Ovary (tissue), 9 donors: ENCODE results near the gene LRRC8A. TPM values are rescaled to one million over a fixed set of nuclear protein-coding genes. Genes with fewer than 3 reads are reported as not detected.
"Not testable (repeated sequence)": the region's sequence is repeated elsewhere in the genome, so short reads cannot be mapped to it uniquely, and the experiment has no call there.

Experiments
- DNase-seq, 5 donors: peaks; one replicate each; pipeline ENCODE4 v3.0.0-alpha.2; 2019 to 2020
- H3K27ac ChIP-seq, 2 donors: fragments of 200-600 bp; one replicate each; pipeline versions ENCODE4 v1.5.1 to v1.8.0; 2019 to 2022
- H3K27me3 ChIP-seq: fragments of 200-600 bp; one replicate; pipeline ENCODE4 v1.8.0; 2022
- H3K36me3 ChIP-seq: fragments of 200-600 bp; sonication (generic); one replicate; pipeline ENCODE4 v1.5.1; 2019
- H3K4me1 ChIP-seq: one replicate; pipeline ENCODE4 v1.8.1; 2013; ENCODE audit warnings: mild to moderate bottlenecking, moderate library complexity; ENCODE audit not compliant: insufficient read depth
- H3K4me3 ChIP-seq: fragments of 200-600 bp; sonication (generic); one replicate; pipeline ENCODE4 v1.5.1; 2017
- H3K9me3 ChIP-seq, 2 donors: fragments of 200-600 bp in 1 of 2; sonication (generic) in 1 of 2; one replicate each; pipeline versions ENCODE4 v1.5.1 to v1.8.1; 2013 to 2019; ENCODE audit warnings: mild to moderate bottlenecking in 1 of 2, moderate library complexity in 1 of 2
- EP300 ChIP-seq: sonication (generic); formaldehyde crosslinking; IDR thresholded peaks from one replicate; pipeline ENCODE4 v1.6.1; 2017; ENCODE audit warnings: antibody characterized with exemption
- POLR2A ChIP-seq: fragments of 450-650 bp; IDR thresholded peaks from one replicate; pipeline ENCODE4 v1.6.1; 2017; ENCODE audit warnings: antibody characterized with exemption, mild to moderate bottlenecking, moderate library complexity
- WGBS, 3 donors: extraction: QIAGEN DNeasy Blood & Tissue Kit in 1 of 3; methylation state at CpG; one replicate each; pipeline versions ENCODE4 v1.1.5 to v1.1.7; 2013 to 2017; 5-methylcytosine and 5-hydroxymethylcytosine counted together
- intact Hi-C, 4 donors: fragments of 100-400 bp; cut with DNase I; formaldehyde crosslinking; loops; one replicate each; pipeline versions ENCODE4 v1.11.0 to v1.15.1; 2022 to 2023
- polyA plus RNA-seq, 2 donors: library from polyadenylated mRNA; stranded (reverse); fragments of 200-250 nt in 1 of 2; fragments of 350-450 nt in 1 of 2; fragmentation: Illumina TruSeq in 1 of 2; extraction: RNeasy Lipid Tissue Mini Kit (QIAGEN cat#74804) in 1 of 2; gene quantifications; one replicate each; pipeline ENCODE4 v1.2.3, GENCODE V29; 2013 to 2014
- total RNA-seq, 7 donors: library from RNA; depleted of rRNA in 2 of 7; stranded (reverse); fragments of >200 nt in 2 of 7; fragmentation: NEBNext Ultra II Directional in 3 of 7; extraction: Animal tissue kit (Norgen Biotek cat#: 25700) in 3 of 7; gene quantifications; one replicate each; pipeline versions ENCODE4 v1.1.0 to v1.2.4, GENCODE V29; 2016 to 2023
- TF ChIP-seq, protein P1 (sequence below), 3 donors: fragments of 450-650 bp in 2 of 3; fragments of 200-600 bp in 1 of 3; IDR thresholded peaks; one replicate each; pipeline versions ENCODE4 v1.5.1 to v1.8.0; 2016 to 2022; ENCODE audit warnings: antibody characterized with exemption in 3 of 3, mild to moderate bottlenecking in 1 of 3
- donor health status: DM: no; HTN: no; CAD: no; lungs with moderate emphysema.
- donor health status: DM: no; HTN: no; CAD: no.
- donor health status: Bipolar disorder and iron deficiency.
- donor health status: DM: yes; HTN: yes; CAD: no.
- donor health status: DM: no; HTN: no; CAD: no.
- donor health status: DM: yes; HTN: yes; CAD: no.

The LRRC8A gene
- total and polyA plus RNA-seq, 9 donors, result 18.1 to 39.7 (median 26.4) TPM

DNA sequence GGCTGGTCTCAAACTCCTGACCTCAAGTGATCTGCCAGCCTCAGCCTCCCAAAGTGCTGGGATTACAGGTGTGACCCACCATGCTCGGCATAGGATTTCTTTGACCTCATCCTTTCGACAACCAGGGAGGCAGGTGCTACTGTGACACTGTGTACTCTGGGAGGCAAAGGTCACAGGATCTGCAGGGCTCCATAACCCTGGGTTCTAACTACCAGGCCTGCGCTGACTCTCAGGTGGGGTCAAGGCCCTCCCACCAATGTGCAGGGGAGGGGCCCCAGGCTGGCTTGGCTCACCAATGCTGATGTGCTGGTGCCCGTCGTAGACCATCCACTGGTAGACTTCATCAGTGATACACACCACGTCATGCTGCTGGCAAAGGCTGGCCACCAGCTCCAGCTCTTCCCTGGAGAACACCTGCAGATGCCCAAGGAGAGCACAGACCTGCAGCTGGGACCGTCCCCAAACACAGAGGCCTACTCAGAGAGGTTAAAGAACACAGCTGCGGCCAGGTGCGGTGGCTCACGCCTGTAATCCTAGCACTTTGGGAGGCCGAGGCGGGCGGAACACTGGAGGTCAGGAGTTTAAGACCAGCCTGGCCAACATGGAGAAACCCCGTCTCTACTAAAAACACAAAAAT lies 45.3 kb upstream of the LRRC8A start:
- Histone ChIP-seq H3K27ac (no peak overlapping the region), H3K4me3 (no peak overlapping the region), H3K9me3 (no peaks in the 10 kb centered on the region), H3K4me1 (no peaks in the 10 kb centered on the region), H3K36me3 (no peaks in the 10 kb centered on the region), H3K27me3 (no peaks in the 10 kb centered on the region)
- no peak for TF ChIP-seq EP300
- TF ChIP-seq, protein P1, sequence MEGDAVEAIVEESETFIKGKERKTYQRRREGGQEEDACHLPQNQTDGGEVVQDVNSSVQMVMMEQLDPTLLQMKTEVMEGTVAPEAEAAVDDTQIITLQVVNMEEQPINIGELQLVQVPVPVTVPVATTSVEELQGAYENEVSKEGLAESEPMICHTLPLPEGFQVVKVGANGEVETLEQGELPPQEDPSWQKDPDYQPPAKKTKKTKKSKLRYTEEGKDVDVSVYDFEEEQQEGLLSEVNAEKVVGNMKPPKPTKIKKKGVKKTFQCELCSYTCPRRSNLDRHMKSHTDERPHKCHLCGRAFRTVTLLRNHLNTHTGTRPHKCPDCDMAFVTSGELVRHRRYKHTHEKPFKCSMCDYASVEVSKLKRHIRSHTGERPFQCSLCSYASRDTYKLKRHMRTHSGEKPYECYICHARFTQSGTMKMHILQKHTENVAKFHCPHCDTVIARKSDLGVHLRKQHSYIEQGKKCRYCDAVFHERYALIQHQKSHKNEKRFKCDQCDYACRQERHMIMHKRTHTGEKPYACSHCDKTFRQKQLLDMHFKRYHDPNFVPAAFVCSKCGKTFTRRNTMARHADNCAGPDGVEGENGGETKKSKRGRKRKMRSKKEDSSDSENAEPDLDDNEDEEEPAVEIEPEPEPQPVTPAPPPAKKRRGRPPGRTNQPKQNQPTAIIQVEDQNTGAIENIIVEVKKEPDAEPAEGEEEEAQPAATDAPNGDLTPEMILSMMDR (IDR thresholded peaks at IDR 0.05), result no peak
- TF ChIP-seq POLR2A, result no peak
- 89 to 96% (median 91%) methylated on average over 14 of the region's 14 CpGs for WGBS, 3 donors
- no peak for DNase-seq
- intact Hi-C loops, result no loop called here

DNA sequence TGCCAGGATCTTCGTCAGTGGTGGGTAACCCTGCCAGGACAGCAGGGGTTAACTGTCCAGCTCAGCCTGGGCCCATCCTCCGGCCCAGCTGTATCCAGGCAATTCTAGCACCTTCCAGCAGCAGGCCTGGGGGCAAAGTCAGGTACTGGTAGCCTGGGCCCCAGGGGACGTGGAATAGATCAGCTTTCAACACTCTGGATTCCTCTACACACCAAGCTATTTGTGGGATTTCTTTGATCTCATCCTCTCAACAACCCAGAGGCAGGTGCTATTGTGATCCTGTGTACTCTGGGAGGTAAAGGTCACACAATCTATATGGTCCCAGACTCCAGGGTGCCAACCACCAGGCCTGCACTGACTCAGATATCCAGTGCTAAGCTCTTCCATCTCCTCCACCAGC lies 43.6 kb upstream of the LRRC8A start:
- intact Hi-C loops, result no loop called here
- Histone ChIP-seq H3K27ac (no peak overlapping the region), H3K4me3 (no peak overlapping the region), H3K27me3 (no peaks in the 10 kb centered on the region), H3K36me3 (no peaks in the 10 kb centered on the region), H3K4me1 (no peaks in the 10 kb centered on the region), H3K9me3 (no peaks in the 10 kb centered on the region)
- DNase-seq, result no peak
- 76 to 77% (median 77%) methylated on average over 3 of the region's 3 CpGs for WGBS, 3 donors
- TF ChIP-seq EP300 (no peak), POLR2A (no peak)
- TF ChIP-seq, protein P1 (IDR thresholded peaks at IDR 0.05), result no peak

DNA sequence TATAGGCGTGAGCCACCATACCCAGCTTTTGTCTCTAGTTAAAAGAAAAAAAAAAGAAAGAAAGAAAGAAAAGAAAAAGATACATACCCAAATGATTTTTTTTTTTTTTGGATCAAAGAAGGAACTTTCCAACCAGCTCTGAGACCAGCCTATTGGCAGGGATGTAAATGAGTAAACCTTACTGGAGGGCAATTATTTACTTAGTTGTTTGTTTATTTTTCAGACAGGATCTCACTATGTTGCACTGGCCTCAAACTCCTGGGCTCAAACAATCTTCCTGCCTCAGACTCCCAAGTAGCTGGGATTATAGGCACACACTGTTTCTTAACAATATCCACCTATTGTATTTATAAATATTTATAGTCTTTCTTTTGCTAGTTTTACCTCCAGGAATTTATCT lies 41.4 kb upstream of the LRRC8A start:
- no peak overlapping the region for H3K27ac ChIP-seq
- no peak for DNase-seq
- H3K36me3 ChIP-seq, result no peaks in the 10 kb centered on the region
- H3K4me1 ChIP-seq, result no peaks in the 10 kb centered on the region
- no peak overlapping the region for H3K4me3 ChIP-seq
- no peaks in the 10 kb centered on the region for H3K9me3 ChIP-seq
- intact Hi-C loops, result no loop called here
- 94 to 100% (median 96%) methylated on average over 1 of the region's 1 CpG for WGBS, 3 donors
- TF ChIP-seq EP300 (no peak), POLR2A (no peak)
- TF ChIP-seq, protein P1 (IDR thresholded peaks at IDR 0.05), result no peak
- no peaks in the 10 kb centered on the region for H3K27me3 ChIP-seq

DNA sequence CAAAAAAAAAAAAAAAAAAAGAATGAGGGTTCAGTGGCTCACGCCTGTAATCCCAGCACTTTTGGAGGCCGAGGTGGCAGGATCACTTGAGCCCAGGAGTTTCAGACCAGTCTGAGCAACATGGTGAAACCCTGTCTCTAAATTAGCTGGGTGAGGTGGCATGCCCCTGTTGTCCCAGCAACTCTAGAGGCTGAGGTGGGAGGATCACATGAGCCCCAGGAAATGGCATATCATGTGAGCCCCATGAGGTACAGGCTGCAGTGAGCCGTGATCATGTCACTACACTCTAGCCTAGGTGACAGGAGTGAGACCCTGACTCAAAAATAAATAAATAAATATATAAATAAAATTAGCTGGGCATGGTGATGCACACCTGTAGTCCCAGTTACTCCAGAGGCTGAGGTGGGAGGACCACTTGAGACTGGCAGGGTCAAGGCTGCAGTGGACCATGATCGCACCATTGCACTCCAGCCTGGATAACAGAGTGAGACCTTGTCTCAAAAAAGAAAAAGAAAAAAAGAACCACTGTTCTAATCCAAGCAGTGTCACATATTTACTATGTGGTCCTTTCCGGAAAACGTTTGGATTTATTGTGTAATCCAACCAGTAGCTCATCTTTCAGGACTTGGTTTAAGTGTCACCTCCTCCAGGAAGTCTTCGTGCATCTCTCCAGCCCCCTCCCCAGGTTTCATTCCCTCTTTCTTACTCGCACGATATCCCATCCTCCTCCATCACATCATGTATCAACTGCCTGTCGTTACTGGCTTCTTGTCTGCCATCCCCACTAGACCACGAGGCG lies 40.0 kb upstream of the LRRC8A start:
- no peaks in the 10 kb centered on the region for H3K4me1 ChIP-seq
- H3K36me3 ChIP-seq, result no peaks in the 10 kb centered on the region
- no peaks in the 10 kb centered on the region for H3K27me3 ChIP-seq
- no peak overlapping the region for H3K4me3 ChIP-seq
- H3K27ac ChIP-seq, result no peak overlapping the region
- WGBS, 3 donors, result 86 to 87% (median 86%) methylated on average over 12 of the region's 12 CpGs
- no peaks in the 10 kb centered on the region for H3K9me3 ChIP-seq
- DNase-seq, result no peak
- TF ChIP-seq, protein P1 (IDR thresholded peaks at IDR 0.05), result no peak
- TF ChIP-seq EP300, result no peak
- TF ChIP-seq POLR2A, result no peak
- intact Hi-C loops, result no loop called here

DNA sequence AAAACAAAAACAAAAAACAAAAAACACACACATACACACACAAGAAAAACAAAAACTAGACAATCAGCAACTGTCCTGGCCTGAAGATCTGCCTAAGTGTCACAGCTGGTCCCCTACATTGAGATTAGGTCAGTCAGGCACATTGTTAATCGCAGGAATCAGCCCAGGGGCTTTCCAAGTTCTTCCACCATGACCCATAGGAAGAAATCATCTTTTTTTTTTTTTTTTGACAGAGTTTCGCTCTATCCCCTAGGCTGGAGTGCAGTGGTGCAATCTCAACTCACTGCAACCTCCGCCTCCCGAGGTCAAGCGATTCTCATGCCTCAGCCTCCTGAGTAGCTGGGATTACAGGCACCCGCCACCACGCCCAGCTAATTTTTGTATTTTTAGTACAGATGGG lies 38.8 kb upstream of the LRRC8A start:
- intact Hi-C loops, H3K4me1 ChIP-seq, H3K27ac ChIP-seq, H3K36me3 ChIP-seq, H3K9me3 ChIP-seq, H3K4me3 ChIP-seq, DNase-seq, H3K27me3 ChIP-seq: not testable (repeated sequence)
- WGBS, 3 donors, result 94 to 97% (median 97%) methylated on average over 7 of the region's 7 CpGs
